RWPE1 (cell line): ENCODE data around the gene NTM.

Source experiments
- CTCF ChIA-PET: fragments of 350-600 bp; sonication (Branson Sonifier 250); formaldehyde crosslinking; extraction: SDS; loops from one replicate; lab custom pipeline; 2021; lab: Yijun Ruan, JAX
- POLR2A ChIA-PET: fragments of 400-600 bp; formaldehyde crosslinking; extraction: SDS; loops from one replicate; lab custom pipeline; 2020; ENCODE audit warnings: antibody characterized with exemption; ENCODE audit not compliant: low non-redundant PET; lab: Yijun Ruan, JAX
- DNase-seq: peaks from one replicate; pipeline ENCODE4 v3.0.0; 2012; ENCODE audit warnings: low spot score
- H3K27ac ChIP-seq: fragments of 450-650 bp; 2 replicates; pipeline ENCODE4 v1.5.1; 2017
- CTCF ChIP-seq: fragments of 450-650 bp; conservative IDR thresholded peaks from 2 replicates; pipeline ENCODE4 v1.5.1; 2017; ENCODE audit warnings: low read depth, mild to moderate bottlenecking

The NTM gene

GRCh38 chr11:132289590-132290256 lies 919.3 kb downstream of the NTM start:
- DNase-seq = no peak
- POLR2A ChIA-PET = no interaction called here
- CTCF ChIA-PET = interaction anchor here (0.6 kb wide), 1 partner anchor 854 kb away, joined by 3 read pairs; no protein-coding TSS in a partner anchor
- no peak overlapping the region for H3K27ac ChIP-seq
- TF ChIP-seq CTCF = no peak

- no peak overlapping the region for H3K27ac ChIP-seq
- ChIA-PET CTCF (no interaction called here), POLR2A (no interaction called here)
- DNase-seq = no peak
- TF ChIP-seq CTCF = no peak
Observed at GRCh38 chr11:132293586-132293985, 923.2 kb downstream of the NTM start.

- TF ChIP-seq CTCF = no peak
- H3K27ac ChIP-seq = no peak overlapping the region
- ChIA-PET CTCF (no interaction called here), POLR2A (no interaction called here)
- DNase-seq = no peak
Observed at GRCh38 chr11:132296946-132297610, 926.7 kb downstream of the NTM start.

- ChIA-PET POLR2A (no interaction called here), CTCF (no interaction called here)
- DNase-seq = no peak
- TF ChIP-seq CTCF = no peak
- H3K27ac ChIP-seq = no peak overlapping the region
Observed at GRCh38 chr11:132298357-132298756, 927.9 kb downstream of the NTM start.

GRCh38 chr11:132300283-132300682 lies 929.9 kb downstream of the NTM start:
- DNase-seq = no peak
- CTCF ChIA-PET = no interaction called here
- POLR2A ChIA-PET = no interaction called here
- TF ChIP-seq CTCF = no peak
- no peak overlapping the region for H3K27ac ChIP-seq

- ChIA-PET POLR2A (no interaction called here), CTCF (no interaction called here)
- H3K27ac ChIP-seq = no peak overlapping the region
- DNase-seq = no peak
- TF ChIP-seq CTCF = no peak
Observed at GRCh38 chr11:132301465-132301864, 931.0 kb downstream of the NTM start.
